Gastrocnemius medialis (tissue), 4 donors: ENCODE measurements around the gene RGS11. TPM values are rescaled to one million over a fixed set of nuclear protein-coding genes. Genes with fewer than 3 reads are reported as not detected.

Experiments used
- ATAC-seq, 2 donors: fragments of 150-250 bp; one replicate each; pipeline ENCODE4 v1.9.1; 2016
- DNase-seq, 2 donors: peaks; one replicate each; pipeline ENCODE4 v3.0.0-alpha.2; 2019
- H3K27ac ChIP-seq, 4 donors: fragments of 200-600 bp; sonication (generic); 1 replicate in 1 of 4; 2 replicates in 3 of 4; pipeline ENCODE4 v1.5.1; 2016 to 2018; ENCODE audit warnings: mild to moderate bottlenecking in 2 of 4, moderate library complexity in 1 of 4
- H3K27me3 ChIP-seq, 3 donors: fragments of 200-600 bp; sonication (generic) in 2 of 3; 1 replicate in 1 of 3; 2 replicates in 2 of 3; pipeline versions ENCODE4 v1.5.1 to v1.6.0; 2016 to 2019; ENCODE audit warnings: mild to moderate bottlenecking in 1 of 3, moderate library complexity in 1 of 3
- H3K36me3 ChIP-seq, 2 donors: fragments of 200-600 bp; sonication (generic) in 1 of 2; one replicate each; pipeline ENCODE4 v1.5.1; 2017 to 2018
- H3K4me1 ChIP-seq, 2 donors: fragments of 200-600 bp; sonication (generic) in 1 of 2; one replicate each; pipeline ENCODE4 v1.5.1; 2016 to 2017; ENCODE audit warnings: mild to moderate bottlenecking in 2 of 2
- H3K4me3 ChIP-seq, 4 donors: fragments of 200-600 bp; sonication (generic) in 3 of 4; 1 replicate in 1 of 4; 2 replicates in 3 of 4; pipeline ENCODE4 v1.5.1; 2016 to 2019; ENCODE audit warnings: mild to moderate bottlenecking in 2 of 4
- H3K9me3 ChIP-seq, 3 donors: fragments of 200-600 bp; sonication (generic) in 2 of 3; 1 replicate in 1 of 3; 2 replicates in 2 of 3; pipeline ENCODE4 v1.5.1; 2016 to 2019
- CTCF ChIP-seq, 5 experiments: fragments of 450-650 bp in 3 of 5; fragments of 200-600 bp in 2 of 5; sonication (generic) in 2 of 5; IDR thresholded peaks in 4 of 5; conservative IDR thresholded peaks in 1 of 5; 1 replicate in 4 of 5; 2 replicates in 1 of 5; pipeline ENCODE4 v1.5.1; 2016 to 2019; ENCODE audit warnings: antibody characterized with exemption in 5 of 5, mild to moderate bottlenecking in 3 of 5, moderate library complexity in 3 of 5
- POLR2A ChIP-seq, 2 donors: fragments of 450-650 bp; IDR thresholded peaks; one replicate each; pipeline ENCODE4 v1.6.1; 2017; ENCODE audit warnings: antibody characterized with exemption in 2 of 2, mild to moderate bottlenecking in 2 of 2, moderate library complexity in 2 of 2
- in situ Hi-C, 4 donors: fragments of 200-750 bp; cut with MboI; loops; one replicate each; pipeline versions ENCODE4 v1.15.0 to v1.8.0; 2017; ENCODE audit warnings: low sequenced_read_pairs in 4 of 4
- intact Hi-C: fragments of 100-400 bp; cut with DNase I; formaldehyde crosslinking; loops from one replicate; pipeline ENCODE4 v1.15.1; 2023; ENCODE audit warnings: low total_unique reads
- total RNA-seq, 4 donors: library from RNA; depleted of rRNA; stranded (reverse); fragments of >200 nt; gene quantifications; one replicate each; pipeline versions ENCODE4 v1.1.0 to v1.2.3, GENCODE V29; 2016

The RGS11 gene
- total RNA-seq, 4 donors from 2014 or later = 1.2 to 2.2 (median 1.6) TPM

DNA sequence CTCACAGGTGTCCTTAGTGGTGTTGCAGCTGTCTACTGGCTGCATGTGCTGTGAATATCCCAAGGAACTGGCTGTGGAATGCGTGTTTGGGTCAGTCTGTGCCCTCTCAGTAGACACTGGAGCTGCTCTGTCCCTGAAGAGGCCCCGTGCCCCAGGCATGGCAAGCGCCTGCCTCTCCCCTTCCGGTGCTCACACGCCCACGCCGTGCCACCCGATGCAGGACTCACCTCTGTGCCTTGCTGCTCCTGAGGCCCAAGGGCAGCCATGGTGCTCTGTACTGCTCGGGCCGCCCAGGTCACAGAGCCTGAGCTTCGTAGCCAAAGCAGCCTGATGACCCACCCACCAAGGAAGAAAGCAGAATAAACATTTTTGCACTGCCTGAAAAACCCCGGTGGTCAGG, 10.0 kb downstream of the RGS11 start:
- Histone ChIP-seq H3K27me3 (no peaks in the 10 kb centered on the region), H3K4me1 (peaks cover 0 to 4% of the 10 kb centered on the region in 2 donors), H3K4me3 (no peak overlapping the region), H3K27ac (peak overlapping the region in 2 of 4 donors; percentile 26 to 48), H3K36me3 (peaks cover 0 to 43% of the 10 kb centered on the region in 2 donors), H3K9me3 (no peaks in the 10 kb centered on the region)
- in situ Hi-C loops (no loop called here), intact Hi-C loops (no loop called here)
- ATAC-seq (peak; percentile 44 to 45), DNase-seq (no peak)
- no peak for TF ChIP-seq CTCF (IDR thresholded peaks at IDR 0.05 in 4 of 5, conservative IDR thresholded peaks at IDR 0.05 in 1 of 5)
- TF ChIP-seq POLR2A (IDR thresholded peaks at IDR 0.05) = no peak

DNA sequence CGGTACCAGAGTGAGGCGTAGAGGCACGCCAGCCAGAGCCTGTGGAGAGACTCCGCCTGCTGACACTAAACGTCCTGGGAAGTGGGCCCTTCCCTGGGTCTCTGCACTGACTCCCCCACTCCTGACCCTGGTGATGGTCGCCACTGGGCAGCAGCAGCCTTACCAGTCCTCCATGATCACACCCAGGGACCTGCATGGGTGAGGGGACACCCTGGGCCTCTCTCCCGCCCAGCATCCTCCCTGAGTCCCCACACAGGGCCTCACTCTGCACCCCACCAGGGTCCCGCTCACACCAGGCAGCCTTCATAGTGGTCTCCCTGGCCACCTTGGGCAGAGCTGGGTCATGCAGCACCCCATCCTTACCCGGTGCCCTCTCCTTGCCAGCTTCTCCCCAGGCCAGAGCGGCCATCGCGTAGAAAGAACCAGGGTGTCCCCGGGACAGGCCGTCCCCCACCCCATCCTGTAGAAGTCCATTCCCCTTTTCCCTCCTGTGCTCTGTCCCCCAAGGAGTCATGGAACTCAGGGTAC, 10.7 kb downstream of the RGS11 start:
- no peaks in the 10 kb centered on the region for H3K9me3 ChIP-seq
- intact Hi-C loops = no loop called here
- H3K27me3 ChIP-seq = no peaks in the 10 kb centered on the region
- TF ChIP-seq POLR2A (IDR thresholded peaks at IDR 0.05) = no peak
- TF ChIP-seq CTCF (IDR thresholded peaks at IDR 0.05 in 4 of 5, conservative IDR thresholded peaks at IDR 0.05 in 1 of 5) = no peak
- peaks cover 0 to 49% of the 10 kb centered on the region in 2 donors for H3K36me3 ChIP-seq
- no peak overlapping the region for H3K4me3 ChIP-seq
- no peak overlapping the region for H3K27ac ChIP-seq
- in situ Hi-C loops = no loop called here
- H3K4me1 ChIP-seq = peaks cover 0 to 4% of the 10 kb centered on the region in 2 donors
- no peak for ATAC-seq
- no peak for DNase-seq

GRCh38 chr16:264440-264951, 11.2 kb downstream of the RGS11 start:
- H3K9me3 ChIP-seq = no peaks in the 10 kb centered on the region
- H3K4me3 ChIP-seq = no peak overlapping the region
- H3K36me3 ChIP-seq = peaks cover 0 to 55% of the 10 kb centered on the region in 2 donors
- DNase-seq = no peak
- H3K4me1 ChIP-seq = peaks cover 0 to 4% of the 10 kb centered on the region in 2 donors
- TF ChIP-seq CTCF (IDR thresholded peaks at IDR 0.05 in 4 of 5, conservative IDR thresholded peaks at IDR 0.05 in 1 of 5) (no peak), POLR2A (IDR thresholded peaks at IDR 0.05) (no peak)
- no peaks in the 10 kb centered on the region for H3K27me3 ChIP-seq
- no peak overlapping the region for H3K27ac ChIP-seq
- ATAC-seq = no peak
- intact Hi-C loops (no loop called here), in situ Hi-C loops (no loop called here)

DNA sequence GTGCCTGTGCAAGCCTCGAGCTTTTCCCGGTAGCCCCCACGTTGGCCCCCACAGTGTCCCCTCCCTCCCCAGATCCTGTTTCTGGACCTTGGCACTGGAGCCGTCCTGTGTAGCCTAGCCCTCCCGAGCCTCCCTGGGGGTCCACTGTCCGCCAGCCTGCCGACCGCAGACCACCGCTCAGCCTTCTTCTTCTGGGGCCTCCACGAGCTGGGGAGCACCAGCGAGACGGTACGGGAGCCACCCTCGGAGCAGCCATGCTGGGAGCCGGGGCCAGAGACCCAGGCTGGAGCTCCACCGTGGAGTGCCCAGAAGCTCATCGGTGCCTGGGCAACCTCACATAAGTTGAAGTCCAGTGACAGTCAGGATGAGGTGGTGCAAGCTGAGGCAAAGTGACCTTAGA, 11.8 kb downstream of the RGS11 start:
- in situ Hi-C loops = no loop called here

More for the DNA sequence above, 11.8 kb downstream of the RGS11 start:
- Histone ChIP-seq H3K27me3 (no peaks in the 10 kb centered on the region), H3K9me3 (no peaks in the 10 kb centered on the region), H3K4me1 (peaks cover 0 to 4% of the 10 kb centered on the region in 2 donors), H3K36me3 (peaks cover 0 to 61% of the 10 kb centered on the region in 2 donors), H3K4me3 (no peak overlapping the region), H3K27ac (no peak overlapping the region)
- DNase-seq (no peak), ATAC-seq (no peak)
- TF ChIP-seq CTCF (IDR thresholded peaks at IDR 0.05 in 4 of 5, conservative IDR thresholded peaks at IDR 0.05 in 1 of 5) (no peak), POLR2A (IDR thresholded peaks at IDR 0.05) (no peak)
- intact Hi-C loops = no loop called here
